Neural cell (in vitro differentiated cells): ENCODE data around the gene AUNIP. TPM values are rescaled to one million over a fixed set of nuclear protein-coding genes. Genes with fewer than 3 reads are reported as not detected.

Source experiments
- H2AFZ ChIP-seq: fragments of 200-600, 300-800 bp; sonication (generic), shearing (Covaris generic); 2 replicates; pipeline ENCODE4 v1.6.0; 2014; ENCODE audit warnings: low read depth, mild to moderate bottlenecking, antibody characterized with exemption, low read length, moderate library complexity
- H3F3A ChIP-seq: fragments of 200-600 bp; shearing (Covaris generic); 2 replicates; pipeline ENCODE4 v1.6.1; 2016; ENCODE audit warnings: mild to moderate bottlenecking, moderate library complexity, mixed read lengths, antibody characterized with exemption, low read length; ENCODE audit not compliant: insufficient read depth, poor library complexity, severe bottlenecking
- H3K27ac ChIP-seq: fragments of 200-600, 300-800 bp; sonication (generic), shearing (Covaris generic); 2 replicates; pipeline ENCODE4 v1.5.1; 2014; ENCODE audit warnings: mild to moderate bottlenecking, low read length, moderate library complexity
- H3K27me3 ChIP-seq: fragments of 300-800, 200-600 bp; sonication (generic), shearing (Covaris generic); 2 replicates; pipeline ENCODE4 v1.6.0; 2014; ENCODE audit warnings: mild to moderate bottlenecking, low read depth, low read length, moderate library complexity; ENCODE audit not compliant: insufficient read depth
- H3K36me3 ChIP-seq: fragments of 300-800, 200-600 bp; sonication (generic), shearing (Covaris generic); 2 replicates; pipeline ENCODE4 v1.5.1; 2014; ENCODE audit warnings: mild to moderate bottlenecking, antibody characterized with exemption, low read length, moderate library complexity; ENCODE audit not compliant: insufficient read depth
- H3K4me2 ChIP-seq: fragments of 300-800, 200-600 bp; sonication (generic), shearing (Covaris generic); 2 replicates; pipeline ENCODE4 v1.6.0; 2014; ENCODE audit warnings: mild to moderate bottlenecking, low read length
- H3K4me3 ChIP-seq: fragments of 300-800, 200-600 bp; sonication (generic), shearing (Covaris generic); 2 replicates; pipeline ENCODE4 v1.5.1; 2014; ENCODE audit warnings: mild to moderate bottlenecking, low read length, moderate library complexity
- H3K79me2 ChIP-seq: fragments of 200-600 bp; shearing (Covaris generic); replicated peaks from 2 replicates; pipeline ENCODE4 v1.6.0; 2014; ENCODE audit warnings: mild to moderate bottlenecking, low read length, moderate library complexity; ENCODE audit not compliant: insufficient read depth
- H3K9ac ChIP-seq: fragments of 300-800, 200-600 bp; sonication (generic), shearing (Covaris generic); 2 replicates; pipeline ENCODE4 v1.6.1; 2016; ENCODE audit warnings: mild to moderate bottlenecking, low read length, mixed read lengths
- H3K9me2 ChIP-seq: fragments of 200-600 bp; shearing (Covaris generic); 2 replicates; pipeline ENCODE4 v1.6.1; 2016; ENCODE audit warnings: mild to moderate bottlenecking, low read length, mixed read lengths; ENCODE audit not compliant: insufficient read depth
- H3K9me3 ChIP-seq: fragments of 200-600, 300-800 bp; sonication (generic), shearing (Covaris generic); 2 replicates; pipeline ENCODE4 v1.6.1; 2016; ENCODE audit warnings: mild to moderate bottlenecking, mixed run types, low read length, moderate library complexity, mixed read lengths
- H4K20me1 ChIP-seq: fragments of 200-600 bp; shearing (Covaris generic); 2 replicates; pipeline ENCODE4 v1.6.1; 2016; ENCODE audit warnings: mild to moderate bottlenecking, mixed run types; ENCODE audit not compliant: insufficient read depth
- CTCF ChIP-seq: fragments of 450-650 bp; IDR thresholded peaks from 2 replicates; pipeline ENCODE4 v1.5.1; 2014; ENCODE audit warnings: antibody characterized with exemption, mild to moderate bottlenecking, moderate library complexity; ENCODE audit not compliant: poor library complexity, severe bottlenecking
- EP300 ChIP-seq: fragments of 450-650 bp; conservative IDR thresholded peaks from 2 replicates; pipeline ENCODE4 v1.6.1; 2014; ENCODE audit warnings: antibody characterized with exemption, mild to moderate bottlenecking, moderate library complexity; ENCODE audit not compliant: poor library complexity, severe bottlenecking
- EZH2 ChIP-seq: fragments of 200-600, 300-800 bp; shearing (Covaris generic), sonication (generic); IDR thresholded peaks from 2 replicates; pipeline ENCODE4 v1.6.1; 2014; ENCODE audit warnings: antibody characterized with exemption, low read length, borderline replicate concordance, mild to moderate bottlenecking; ENCODE audit not compliant: insufficient read depth, poor library complexity, severe bottlenecking
- POLR2AphosphoS5 ChIP-seq: IDR thresholded peaks from 2 replicates; pipeline ENCODE4 v1.6.1; 2012
- REST ChIP-seq: IDR thresholded peaks from 2 replicates; pipeline ENCODE4 v1.6.1; 2012; ENCODE audit warnings: borderline replicate concordance
- SMC3 ChIP-seq: fragments of 450-650 bp; conservative IDR thresholded peaks from 2 replicates; pipeline ENCODE4 v1.6.1; 2014; ENCODE audit warnings: antibody characterized with exemption, mild to moderate bottlenecking, moderate library complexity; ENCODE audit not compliant: poor library complexity
- TAF1 ChIP-seq: IDR thresholded peaks from 2 replicates; pipeline ENCODE4 v1.6.1; 2012; ENCODE audit warnings: low read depth
- polyA plus RNA-seq: library from polyadenylated mRNA; depleted of rRNA; stranded (reverse); fragments of >200 nt; gene quantifications from 2 replicates; pipeline ENCODE4 v1.2.3, GENCODE V29; 2014

AUNIP gene
- polyA plus RNA-seq, 1 donor from 2014 or later: 0.48 TPM

- Histone ChIP-seq H2AFZ (no peak overlapping the region), H3K9ac (no peak overlapping the region), H3K4me3 (no peak overlapping the region), H4K20me1 (no peaks in the 10 kb centered on the region), H3K79me2 (no peaks in the 10 kb centered on the region), H3K4me2 (no peak overlapping the region), H3K36me3 (no peaks in the 10 kb centered on the region), H3K9me3 (no peaks in the 10 kb centered on the region), H3K27me3 (no peaks in the 10 kb centered on the region), H3F3A (no peaks in the 10 kb centered on the region), H3K9me2 (no peaks in the 10 kb centered on the region), H3K27ac (no peak overlapping the region)
- TF ChIP-seq REST (no peak), EZH2 (no peak), POLR2AphosphoS5 (no peak), EP300 (no peak), TAF1 (no peak), CTCF (no peak), SMC3 (no peak)
Observed at GRCh38 chr1:25786887-25787759, 72.1 kb downstream of the AUNIP start.

GRCh38 chr1:25785333-25786067, 73.8 kb downstream of the AUNIP start:
- no peaks in the 10 kb centered on the region for H3K9me3 ChIP-seq
- H3F3A ChIP-seq: no peaks in the 10 kb centered on the region
- no peaks in the 10 kb centered on the region for H3K9me2 ChIP-seq
- no peak overlapping the region for H2AFZ ChIP-seq
- no peak overlapping the region for H3K4me3 ChIP-seq
- no peaks in the 10 kb centered on the region for H3K27me3 ChIP-seq
- H3K36me3 ChIP-seq: no peaks in the 10 kb centered on the region
- H3K9ac ChIP-seq: no peak overlapping the region
- no peak for TF ChIP-seq EP300
- TF ChIP-seq TAF1: no peak
- TF ChIP-seq CTCF: no peak
- no peak for TF ChIP-seq SMC3
- TF ChIP-seq POLR2AphosphoS5: no peak
- no peak for TF ChIP-seq EZH2
- no peak for TF ChIP-seq REST
- H4K20me1 ChIP-seq: no peaks in the 10 kb centered on the region
- H3K27ac ChIP-seq: no peak overlapping the region
- no peak overlapping the region for H3K4me2 ChIP-seq
- H3K79me2 ChIP-seq: no peaks in the 10 kb centered on the region
